Ascending aorta (tissue), 2 donors: ENCODE data around the gene RALGAPA2. TPM values are rescaled to one million over a fixed set of nuclear protein-coding genes. Genes with fewer than 3 reads are reported as not detected.

Experiments used
- DNase-seq, 2 donors: peaks; one replicate each; pipeline ENCODE4 v3.0.0-alpha.2; 2019; ENCODE audit warnings: low spot score in 2 of 2
- H3K27ac ChIP-seq, 2 donors: fragments of 200-600 bp; sonication (generic); one replicate each; pipeline ENCODE4 v1.5.1; 2016 to 2017; ENCODE audit warnings: mild to moderate bottlenecking in 1 of 2
- H3K27me3 ChIP-seq: fragments of 200-600 bp; sonication (generic); one replicate; pipeline ENCODE4 v1.5.1; 2017
- H3K36me3 ChIP-seq, 2 donors: fragments of 200-600 bp; sonication (generic); one replicate each; pipeline ENCODE4 v1.5.1; 2016
- H3K4me1 ChIP-seq, 2 donors: fragments of 200-600 bp; sonication (generic); one replicate each; pipeline ENCODE4 v1.5.1; 2016 to 2017; ENCODE audit warnings: mild to moderate bottlenecking in 1 of 2
- H3K4me3 ChIP-seq, 2 donors: fragments of 200-600 bp; sonication (generic); one replicate each; pipeline ENCODE4 v1.5.1; 2016 to 2017; ENCODE audit warnings: mild to moderate bottlenecking in 1 of 2
- H3K9me3 ChIP-seq, 2 donors: fragments of 200-600 bp; sonication (generic); one replicate each; pipeline ENCODE4 v1.5.1; 2016
- CTCF ChIP-seq, 3 experiments: fragments of 200-600 bp in 2 of 3; fragments of 450-650 bp in 1 of 3; sonication (generic) in 2 of 3; IDR thresholded peaks; one replicate each; pipeline ENCODE4 v1.5.1; 2016 to 2019; ENCODE audit warnings: antibody characterized with exemption in 3 of 3, mild to moderate bottlenecking in 1 of 3, moderate library complexity in 1 of 3
- intact Hi-C: fragments of 100-400 bp; cut with DNase I; formaldehyde crosslinking; loops from one replicate; pipeline ENCODE4 v1.15.1; 2023
- total RNA-seq: library from RNA; depleted of rRNA; stranded (reverse); fragments of >200 nt; gene quantifications from one replicate; pipeline ENCODE4 v1.1.0, GENCODE V29; 2016

RALGAPA2 gene
- total RNA-seq, 1 donor from 2014 or later, result 68.9 TPM

- intact Hi-C loops, result no loop called here
- H3K9me3 ChIP-seq, result no peaks in the 10 kb centered on the region
- H3K4me3 ChIP-seq, result no peak overlapping the region
- no peak for DNase-seq
- H3K27me3 ChIP-seq, result no peaks in the 10 kb centered on the region
- TF ChIP-seq CTCF (IDR thresholded peaks at IDR 0.05), result no peak
- H3K27ac ChIP-seq, result no peak overlapping the region
- H3K36me3 ChIP-seq, result no peaks in the 10 kb centered on the region
- no peaks in the 10 kb centered on the region for H3K4me1 ChIP-seq
These were observed 9.0 kb upstream of the RALGAPA2 start for GRCh38 chr20:20721489-20721888.

GRCh38 chr20:20720158-20720557 lies 7.7 kb upstream of the RALGAPA2 start:
- H3K27ac ChIP-seq, result no peak overlapping the region
- H3K36me3 ChIP-seq, result no peaks in the 10 kb centered on the region
- H3K27me3 ChIP-seq, result no peaks in the 10 kb centered on the region
- TF ChIP-seq CTCF (IDR thresholded peaks at IDR 0.05), result no peak
- intact Hi-C loops, result no loop called here
- H3K4me1 ChIP-seq, result no peaks in the 10 kb centered on the region
- no peaks in the 10 kb centered on the region for H3K9me3 ChIP-seq
- no peak overlapping the region for H3K4me3 ChIP-seq
- no peak for DNase-seq

GRCh38 chr20:20719411-20719810 lies 7.0 kb upstream of the RALGAPA2 start:
- intact Hi-C loops, result no loop called here

GRCh38 chr20:20713244-20713765 lies 861 bp upstream of the RALGAPA2 start:
- DNase-seq, result peak in 1 of 2 donors; percentile 65
- Histone ChIP-seq H3K4me1 (peaks cover 3 to 10% of the 10 kb centered on the region in 2 donors), H3K4me3 (peak overlapping the region; percentile 93 to 96), H3K27me3 (no peaks in the 10 kb centered on the region), H3K9me3 (no peaks in the 10 kb centered on the region), H3K27ac (peak overlapping the region; percentile 90 to 92), H3K36me3 (no peaks in the 10 kb centered on the region)
- intact Hi-C loops, result loop anchor here (2.0 to 5.0 kb wide), 3 partner anchors 19 to 589 kb away; partner anchors contain the start of genes KIZ and XRN2
- no peak for TF ChIP-seq CTCF (IDR thresholded peaks at IDR 0.05)

More at GRCh38 chr20:20719411-20719810, 7.0 kb upstream of the RALGAPA2 start:
- no peak for TF ChIP-seq CTCF (IDR thresholded peaks at IDR 0.05)
- H3K4me3 ChIP-seq, result no peak overlapping the region
- H3K9me3 ChIP-seq, result no peaks in the 10 kb centered on the region
- H3K36me3 ChIP-seq, result no peaks in the 10 kb centered on the region
- no peaks in the 10 kb centered on the region for H3K27me3 ChIP-seq
- H3K27ac ChIP-seq, result no peak overlapping the region
- no peaks in the 10 kb centered on the region for H3K4me1 ChIP-seq
- DNase-seq, result no peak

- intact Hi-C loops, result loop anchor here (1.0 to 5.0 kb wide), 4 partner anchors 21 to 660 kb away; partner anchors contain the start of genes CFAP61, CRNKL1, KIZ and XRN2
- Histone ChIP-seq H3K27me3 (no peaks in the 10 kb centered on the region), H3K27ac (peak overlapping the region; percentile 90 to 92), H3K36me3 (no peaks in the 10 kb centered on the region), H3K4me1 (peaks cover 3 to 10% of the 10 kb centered on the region in 2 donors), H3K9me3 (no peaks in the 10 kb centered on the region), H3K4me3 (peak overlapping the region; percentile 93 to 96)
- TF ChIP-seq CTCF (IDR thresholded peaks at IDR 0.05), result no peak
- peak in 1 of 2 donors; percentile 63 for DNase-seq
These were observed 405 bp downstream of the RALGAPA2 start for GRCh38 chr20:20712004-20712473.
